GM12874 (cell line): ENCODE measurements around the gene ECT2L.

ENCODE experiments used
- CTCF ChIP-seq: IDR thresholded peaks from 2 replicates; pipeline ENCODE4 v1.5.1; 2011; ENCODE audit warnings: low read depth, mild to moderate bottlenecking, control low read depth, low read length, moderate library complexity; ENCODE audit not compliant: insufficient read depth

ECT2L gene

DNA sequence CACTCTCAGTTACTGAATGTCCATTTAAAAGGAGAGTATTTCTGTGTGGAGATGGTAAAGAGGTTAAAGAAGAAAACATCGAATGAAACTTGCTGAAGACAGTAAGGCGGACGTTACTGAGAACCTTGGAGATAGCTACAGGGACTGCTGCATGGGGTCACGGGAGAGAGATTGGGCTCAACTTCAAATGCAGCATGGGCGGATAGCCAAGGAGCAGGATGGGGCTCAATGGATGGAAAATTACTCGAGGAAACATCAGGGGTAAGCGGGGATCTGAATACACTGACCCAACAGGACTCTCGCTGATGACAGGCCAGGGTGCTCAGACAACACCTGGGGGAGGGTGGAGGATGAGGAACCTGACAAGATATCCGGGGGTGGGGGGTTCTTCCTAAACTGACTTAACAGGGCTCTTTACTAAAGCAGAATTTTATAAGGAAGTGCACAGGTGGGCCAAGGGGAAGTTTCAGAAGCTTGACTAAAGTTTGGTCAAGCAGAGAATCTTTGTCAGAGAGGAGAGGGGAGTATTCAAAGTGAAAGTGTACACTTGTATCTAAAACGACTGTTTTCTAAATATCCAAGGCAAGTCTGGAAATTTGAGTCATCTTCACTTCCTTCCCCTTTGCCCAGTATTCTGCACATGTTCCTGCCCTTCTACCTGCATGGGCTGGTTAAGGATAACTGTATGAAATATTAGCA, 22.8 kb downstream of the ECT2L start:
- no peak for TF ChIP-seq CTCF

DNA sequence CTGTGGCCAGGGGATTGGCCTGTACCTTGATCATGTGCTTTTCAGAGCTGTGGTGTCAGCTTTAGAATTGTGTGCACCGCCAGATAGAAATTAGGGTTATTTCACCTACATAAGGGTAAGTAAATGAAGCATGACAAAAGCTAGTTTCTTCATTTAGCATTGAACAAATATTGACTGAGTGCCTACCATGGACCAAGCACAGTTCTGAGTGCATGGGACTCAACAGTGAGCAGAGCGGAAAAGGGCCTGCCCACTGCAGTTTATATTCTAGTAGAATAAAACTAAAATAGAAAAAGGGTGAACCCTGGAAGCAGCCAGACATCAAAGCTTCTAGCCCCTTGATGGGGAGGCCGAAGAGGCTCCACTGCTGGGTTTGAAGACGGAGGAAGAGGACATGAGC, 25.6 kb downstream of the ECT2L start:
- no peak for TF ChIP-seq CTCF

DNA sequence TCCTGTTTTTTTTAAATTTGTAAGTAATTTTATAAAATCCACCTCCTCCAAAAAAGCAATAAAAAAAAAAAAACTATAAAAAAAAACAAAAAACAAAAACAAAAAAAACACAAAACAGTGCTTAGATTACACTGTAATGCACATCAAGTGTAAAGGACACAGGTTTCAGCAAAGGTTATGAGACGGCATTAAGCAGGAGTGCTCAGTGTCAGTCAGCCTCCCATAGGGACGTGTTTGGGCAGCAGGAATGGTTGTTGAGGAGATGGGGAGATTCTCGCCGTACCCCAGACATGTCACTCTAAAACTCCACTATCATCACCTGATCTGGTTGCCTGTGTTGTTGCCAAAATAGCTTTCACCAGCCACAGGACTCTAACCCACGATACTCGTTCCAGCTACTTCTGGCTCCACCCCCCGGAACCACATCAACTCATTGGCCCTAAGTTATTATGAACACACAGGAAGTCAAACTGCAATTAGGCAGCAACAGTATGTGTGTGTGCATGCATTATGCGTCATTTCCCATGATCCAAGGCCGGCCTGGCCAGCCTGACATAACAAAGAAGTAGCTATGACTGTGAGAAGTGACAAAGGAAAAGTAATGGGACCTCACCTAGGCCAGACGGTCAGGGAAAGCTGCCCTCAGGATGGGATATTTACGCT, 28.7 kb downstream of the ECT2L start:
- TF ChIP-seq CTCF: no peak

DNA sequence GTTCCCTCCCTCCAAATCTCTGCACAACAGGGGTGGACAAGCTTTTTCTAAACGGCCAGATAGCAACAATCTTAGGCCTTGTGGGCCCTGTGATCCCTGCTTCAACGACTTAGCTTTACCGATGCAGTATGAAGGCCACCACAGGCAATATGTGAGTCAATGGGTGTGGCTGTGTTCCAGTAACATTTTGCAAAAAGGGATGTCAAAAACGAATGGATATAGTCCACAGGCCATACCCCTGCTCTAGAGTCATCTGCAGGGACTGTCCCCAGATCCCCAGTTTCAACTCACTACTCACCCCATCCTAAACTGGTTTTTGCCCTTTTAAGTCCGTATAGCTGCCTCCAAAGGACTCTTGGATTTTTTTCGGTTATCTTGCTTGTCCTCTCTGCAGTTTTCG, 34.4 kb downstream of the ECT2L start:
- TF ChIP-seq CTCF: no peak

GRCh38 chr6:138832182-138832581, 36.3 kb downstream of the ECT2L start:
- TF ChIP-seq CTCF: no peak

DNA sequence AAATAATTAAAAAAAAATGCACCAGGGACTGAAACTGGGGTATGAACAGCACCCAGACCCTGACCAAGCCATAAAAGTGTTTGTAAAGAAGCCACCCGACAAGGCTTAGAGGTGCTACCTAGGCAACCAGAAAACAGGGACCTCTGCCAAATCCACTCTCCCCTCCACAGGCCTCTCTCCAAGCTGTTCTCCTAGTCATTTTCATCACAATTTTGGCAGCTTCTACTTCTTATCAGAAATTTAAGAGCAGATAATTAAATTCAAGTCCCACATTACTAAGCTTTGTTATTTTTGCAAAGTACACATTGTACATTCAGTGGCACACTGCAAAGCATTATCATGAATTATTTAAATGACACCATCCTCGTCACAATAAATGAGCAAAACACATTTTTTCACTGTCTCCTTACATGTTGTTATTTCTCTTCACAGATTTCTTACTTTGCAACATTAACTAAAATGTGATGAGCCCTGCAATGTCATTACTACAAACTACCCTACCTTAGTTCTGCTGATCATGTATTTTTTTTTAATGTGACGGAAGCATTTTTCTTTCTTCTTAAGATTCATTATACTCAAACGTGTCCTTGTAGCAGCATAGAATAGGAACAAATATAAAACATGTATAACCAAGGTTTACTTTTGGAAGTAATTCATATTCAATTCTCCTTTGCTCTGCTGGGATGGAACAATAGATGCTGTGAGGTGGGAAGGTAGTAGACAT, 38.1 kb downstream of the ECT2L start:
- TF ChIP-seq CTCF: no peak

- no peak for TF ChIP-seq CTCF
These were observed 41.4 kb downstream of the ECT2L start for GRCh38 chr6:138837246-138837645.
